Colonic mucosa (tissue), 4 donors: ENCODE measurements around the gene RGS3. TPM values are rescaled to one million over a fixed set of nuclear protein-coding genes. Genes with fewer than 3 reads are reported as not detected.

Experiments
- DNase-seq: peaks from one replicate; pipeline ENCODE4 v3.0.0-alpha.2; 2020
- H3K27ac ChIP-seq: fragments of 200-600 bp; one replicate; pipeline ENCODE4 v1.8.0; 2021
- H3K27me3 ChIP-seq: fragments of 200-600 bp; one replicate; pipeline ENCODE4 v1.8.0; 2021
- H3K36me3 ChIP-seq: fragments of 200-600 bp; one replicate; pipeline ENCODE4 v1.8.0; 2021
- H3K4me1 ChIP-seq: fragments of 200-600 bp; one replicate; pipeline ENCODE4 v1.8.0; 2021; ENCODE audit warnings: mild to moderate bottlenecking
- H3K4me3 ChIP-seq: fragments of 200-600 bp; one replicate; pipeline ENCODE4 v1.8.0; 2021
- H3K9ac ChIP-seq, 2 donors: one replicate each; pipeline ENCODE4 v1.7.0; 2013; ENCODE audit warnings: control low read depth in 2 of 2, low read depth in 2 of 2, low read length in 2 of 2
- H3K9me3 ChIP-seq: fragments of 200-600 bp; one replicate; pipeline ENCODE4 v1.8.0; 2021
- intact Hi-C: fragments of 100-400 bp; cut with DNase I; formaldehyde crosslinking; loops from one replicate; pipeline ENCODE4 v1.14.1; 2022
- total RNA-seq, 2 donors: library from RNA; stranded (reverse); fragmentation: NEBNext Ultra II Directional in 1 of 2; extraction: Animal tissue kit (Norgen Biotek cat#: 25700) in 1 of 2; gene quantifications; one replicate each; pipeline ENCODE4 v1.2.1, GENCODE V29; 2021
- TF ChIP-seq, protein P1 (sequence below): fragments of 200-600 bp; IDR thresholded peaks from one replicate; pipeline ENCODE4 v1.8.0; 2022; ENCODE audit warnings: antibody characterized with exemption, mild to moderate bottlenecking
- donor health status: healthy.
- donor health status: DM: no; HTN: no; CAD: no.
- donor health status: DM: no; HTN: no; CAD: no.

RGS3 gene
- total RNA-seq, 2 donors from 2014 or later: 67.4 to 71.1 TPM

DNA sequence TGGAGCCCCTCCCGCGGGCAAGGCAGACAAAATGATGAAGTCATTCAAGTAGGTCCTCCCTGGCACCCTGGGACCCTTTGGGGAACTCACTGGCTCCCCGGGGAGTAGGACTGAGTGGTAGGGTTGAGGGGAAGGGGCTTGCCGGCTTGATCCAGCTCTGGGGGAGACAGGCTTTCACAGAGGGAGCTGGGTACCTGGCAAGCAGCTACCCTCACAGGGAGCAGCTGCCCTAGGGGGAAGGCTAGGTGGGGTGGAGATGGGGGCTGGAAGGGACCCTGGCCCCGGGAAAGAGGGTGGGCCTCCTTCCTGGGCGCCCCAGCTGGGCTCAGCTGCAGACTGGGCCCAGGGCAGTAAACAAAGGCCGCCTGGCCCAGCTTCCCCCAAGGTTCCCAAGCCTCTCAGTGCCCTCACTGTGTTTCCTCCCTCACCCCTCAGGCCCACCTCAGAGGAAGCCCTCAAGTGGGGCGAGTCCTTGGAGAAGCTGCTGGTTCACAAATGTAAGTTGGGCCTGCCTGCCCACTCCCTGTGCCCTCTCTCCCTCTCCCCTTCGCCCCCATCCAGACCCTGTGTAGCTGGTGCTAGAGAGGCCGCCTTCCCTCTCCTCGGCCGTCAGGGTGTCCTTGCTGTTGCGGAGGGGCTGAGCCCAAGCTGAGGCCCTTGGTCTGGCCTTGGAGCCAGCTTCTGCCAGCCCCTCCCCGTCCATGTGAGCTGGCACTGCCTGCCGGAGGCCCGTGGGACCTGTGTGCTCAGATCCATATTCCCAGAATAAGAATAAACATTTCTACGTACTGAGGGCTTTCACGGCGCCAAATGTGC, 131.2 kb downstream of the RGS3 start:
- H3K36me3 ChIP-seq: peaks cover 16% of the 10 kb centered on the region
- no peaks in the 10 kb centered on the region for H3K27me3 ChIP-seq
- TF ChIP-seq, protein P1, sequence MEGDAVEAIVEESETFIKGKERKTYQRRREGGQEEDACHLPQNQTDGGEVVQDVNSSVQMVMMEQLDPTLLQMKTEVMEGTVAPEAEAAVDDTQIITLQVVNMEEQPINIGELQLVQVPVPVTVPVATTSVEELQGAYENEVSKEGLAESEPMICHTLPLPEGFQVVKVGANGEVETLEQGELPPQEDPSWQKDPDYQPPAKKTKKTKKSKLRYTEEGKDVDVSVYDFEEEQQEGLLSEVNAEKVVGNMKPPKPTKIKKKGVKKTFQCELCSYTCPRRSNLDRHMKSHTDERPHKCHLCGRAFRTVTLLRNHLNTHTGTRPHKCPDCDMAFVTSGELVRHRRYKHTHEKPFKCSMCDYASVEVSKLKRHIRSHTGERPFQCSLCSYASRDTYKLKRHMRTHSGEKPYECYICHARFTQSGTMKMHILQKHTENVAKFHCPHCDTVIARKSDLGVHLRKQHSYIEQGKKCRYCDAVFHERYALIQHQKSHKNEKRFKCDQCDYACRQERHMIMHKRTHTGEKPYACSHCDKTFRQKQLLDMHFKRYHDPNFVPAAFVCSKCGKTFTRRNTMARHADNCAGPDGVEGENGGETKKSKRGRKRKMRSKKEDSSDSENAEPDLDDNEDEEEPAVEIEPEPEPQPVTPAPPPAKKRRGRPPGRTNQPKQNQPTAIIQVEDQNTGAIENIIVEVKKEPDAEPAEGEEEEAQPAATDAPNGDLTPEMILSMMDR: no peak
- no peaks in the 10 kb centered on the region for H3K9me3 ChIP-seq
- H3K9ac ChIP-seq: peak overlapping the region; percentile 59 to 65
- intact Hi-C loops: no loop called here
- no peaks in the 10 kb centered on the region for H3K4me1 ChIP-seq
- no peak for DNase-seq
- H3K4me3 ChIP-seq: peak overlapping the region; percentile 33
- no peak overlapping the region for H3K27ac ChIP-seq

DNA sequence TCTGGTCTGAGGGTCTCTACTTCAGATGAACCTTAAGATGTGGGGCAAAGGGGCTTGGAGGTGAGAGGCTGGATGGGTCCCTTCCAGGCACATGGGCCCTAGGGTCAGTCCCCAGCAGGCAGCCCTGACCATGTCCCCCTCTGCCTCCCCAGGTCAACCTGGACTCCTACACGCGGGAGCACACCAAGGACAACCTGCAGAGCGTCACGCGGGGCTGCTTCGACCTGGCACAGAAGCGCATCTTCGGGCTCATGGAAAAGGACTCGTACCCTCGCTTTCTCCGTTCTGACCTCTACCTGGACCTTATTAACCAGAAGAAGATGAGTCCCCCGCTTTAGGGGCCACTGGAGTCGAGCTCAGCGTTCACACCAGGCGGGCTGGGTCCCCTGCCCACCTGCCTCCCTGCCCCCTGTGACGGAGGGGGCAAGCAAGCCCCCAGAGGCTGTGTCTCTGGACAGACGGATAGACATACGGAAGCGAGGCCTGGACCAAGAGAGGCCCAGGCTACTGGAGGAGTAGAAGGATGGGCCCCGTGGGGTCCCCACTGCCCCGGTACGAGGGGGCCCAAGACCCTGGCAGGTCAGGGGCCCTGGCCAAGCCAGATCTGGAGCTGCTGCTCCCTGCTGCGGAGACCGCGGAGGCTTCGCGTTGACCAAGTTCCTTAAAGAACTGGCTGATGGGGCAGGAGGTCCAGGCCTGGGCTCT, 133.2 kb downstream of the RGS3 start:
- Histone ChIP-seq H3K9ac (no peak overlapping the region), H3K27ac (no peak overlapping the region), H3K36me3 (peaks cover 16% of the 10 kb centered on the region), H3K4me1 (no peaks in the 10 kb centered on the region), H3K27me3 (no peaks in the 10 kb centered on the region), H3K9me3 (no peaks in the 10 kb centered on the region), H3K4me3 (no peak overlapping the region)
- TF ChIP-seq, protein P1: no peak
- no peak for DNase-seq
- intact Hi-C loops: no loop called here

DNA sequence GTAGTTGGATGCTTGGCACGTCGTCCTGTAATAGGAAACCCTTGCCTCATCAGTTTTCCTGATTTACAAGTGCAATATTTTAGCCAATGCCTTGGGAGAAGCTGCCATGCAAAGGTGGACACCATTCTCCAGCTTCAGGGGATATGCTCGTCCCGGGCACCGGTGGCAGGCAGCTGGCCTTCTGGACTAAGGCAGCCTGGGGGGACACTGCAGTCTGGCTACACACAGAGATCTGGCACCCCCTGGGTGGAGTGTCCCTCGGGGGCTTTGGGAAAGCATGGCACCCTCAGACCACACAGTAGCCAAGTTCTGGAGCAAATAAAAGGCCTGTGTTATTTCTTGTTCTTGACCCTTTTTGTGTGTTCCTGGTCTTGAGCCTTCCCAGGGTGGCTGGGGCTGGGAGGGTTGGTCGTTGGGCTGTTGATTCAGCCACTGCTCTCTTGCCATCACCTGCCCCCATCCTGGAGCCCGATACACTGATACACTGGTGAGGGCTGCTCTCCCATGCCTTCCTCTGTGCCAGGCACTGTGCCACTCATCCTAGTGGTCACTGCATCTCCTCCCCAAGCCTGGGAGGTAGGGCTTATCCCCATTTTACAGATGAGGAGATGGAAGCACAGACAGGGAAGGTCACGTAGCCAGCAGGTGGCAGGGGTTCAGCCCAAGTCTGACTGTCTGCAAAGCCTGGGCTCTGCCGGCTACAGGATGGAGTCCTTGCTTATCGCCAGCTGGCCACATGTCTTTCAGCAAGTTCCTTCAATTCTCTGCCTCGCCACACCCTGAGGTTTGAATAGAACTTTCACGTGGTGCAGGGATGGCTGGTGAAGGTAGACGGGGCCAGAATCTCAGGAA, 134.1 kb downstream of the RGS3 start:
- Histone ChIP-seq H3K9ac (no peak overlapping the region), H3K27ac (no peak overlapping the region), H3K36me3 (peaks cover 16% of the 10 kb centered on the region), H3K4me3 (no peak overlapping the region), H3K4me1 (no peaks in the 10 kb centered on the region), H3K27me3 (no peaks in the 10 kb centered on the region), H3K9me3 (no peaks in the 10 kb centered on the region)
- intact Hi-C loops: no loop called here
- no peak for DNase-seq
- TF ChIP-seq, protein P1: no peak

DNA sequence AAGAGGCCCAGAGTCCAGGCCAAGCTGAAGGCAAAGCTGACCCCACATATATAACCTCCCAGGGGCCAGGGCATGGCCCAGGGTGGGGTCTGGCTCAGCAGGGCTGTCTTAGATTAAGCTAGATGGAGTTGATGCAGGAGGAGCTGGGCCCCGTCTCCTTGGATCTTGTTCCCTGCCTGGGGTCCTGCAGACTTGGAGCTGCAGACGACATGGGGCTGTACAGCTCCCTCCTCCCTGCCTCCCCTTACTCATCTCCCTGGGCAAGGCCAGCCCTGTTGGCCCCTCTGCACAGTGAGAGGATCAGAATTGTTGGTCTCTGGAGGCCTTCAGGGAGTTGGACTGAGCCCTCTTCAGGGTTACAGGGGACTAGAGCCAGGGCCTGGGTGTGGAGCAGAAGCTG, 134.9 kb downstream of the RGS3 start:
- intact Hi-C loops: no loop called here
- H3K9ac ChIP-seq: no peak overlapping the region
- TF ChIP-seq, protein P1: no peak
- H3K4me3 ChIP-seq: no peak overlapping the region
- DNase-seq: no peak
- H3K9me3 ChIP-seq: no peaks in the 10 kb centered on the region
- no peaks in the 10 kb centered on the region for H3K27me3 ChIP-seq
- peaks cover 16% of the 10 kb centered on the region for H3K36me3 ChIP-seq
- no peaks in the 10 kb centered on the region for H3K4me1 ChIP-seq
- H3K27ac ChIP-seq: no peak overlapping the region

DNA sequence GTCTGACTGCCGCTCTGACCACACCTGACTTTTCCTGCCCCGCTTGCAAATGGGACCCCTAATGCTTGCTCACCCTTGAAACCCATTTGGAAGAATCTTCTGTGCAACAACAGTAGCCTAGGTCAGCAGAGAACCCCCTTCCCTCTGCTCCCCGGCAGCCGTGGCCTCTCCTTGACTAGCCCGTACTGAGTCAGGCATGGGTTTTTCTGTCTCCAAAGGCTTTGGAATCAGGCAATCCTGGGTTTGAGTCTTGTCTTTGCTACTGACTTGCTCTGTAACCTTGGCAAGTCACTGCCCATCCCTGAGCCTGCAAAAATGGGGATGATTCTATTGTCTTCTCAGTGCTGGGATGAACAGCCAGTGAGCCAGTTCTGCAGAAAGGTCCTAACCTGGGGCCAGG, 135.4 kb downstream of the RGS3 start:
- DNase-seq: no peak
- Histone ChIP-seq H3K9ac (no peak overlapping the region), H3K4me3 (no peak overlapping the region), H3K36me3 (peaks cover 16% of the 10 kb centered on the region), H3K27me3 (no peaks in the 10 kb centered on the region), H3K4me1 (no peaks in the 10 kb centered on the region), H3K9me3 (no peaks in the 10 kb centered on the region), H3K27ac (no peak overlapping the region)
- TF ChIP-seq, protein P1: no peak
- intact Hi-C loops: no loop called here
